Neural progenitor cell (in vitro differentiated cells): ENCODE results near the gene MAPKBP1.

Experiments used
- CTCF ChIP-seq: fragments of 200-600 bp; sonication (generic); IDR thresholded peaks from 2 replicates; pipeline ENCODE4 v1.5.1; 2017; ENCODE audit warnings: antibody characterized with exemption, mild to moderate bottlenecking
- EZH2 ChIP-seq: fragments of 200-600 bp; sonication (generic); IDR thresholded peaks from 2 replicates; pipeline ENCODE4 v1.6.1; 2017; ENCODE audit warnings: antibody characterized with exemption, mild to moderate bottlenecking, moderate library complexity
- EZH2phosphoT487 ChIP-seq: fragments of 200-600 bp; sonication (generic); IDR thresholded peaks from 2 replicates; pipeline ENCODE4 v1.6.1; 2017; ENCODE audit warnings: antibody characterized with exemption

DNA sequence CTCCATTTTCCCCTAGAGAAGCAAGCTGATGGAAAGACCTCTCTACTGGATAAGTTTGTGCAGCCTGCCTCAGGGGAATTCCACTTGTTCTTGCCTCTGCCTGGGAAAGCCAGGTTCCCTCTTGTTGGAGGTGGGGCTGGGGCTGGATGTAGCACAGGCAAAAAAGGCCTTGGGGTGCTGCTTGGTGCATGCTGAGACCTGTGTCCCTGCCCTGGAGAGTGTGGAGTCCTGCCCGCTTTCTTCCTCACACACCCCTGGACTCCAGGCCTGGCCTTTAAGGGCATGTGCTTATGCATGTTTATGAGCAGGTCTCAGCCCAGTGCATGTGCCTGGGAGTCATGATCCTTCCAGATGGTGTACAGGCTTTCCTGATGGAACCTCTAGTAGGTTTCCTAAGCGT lies 30.1 kb downstream of the MAPKBP1 start:
- TF ChIP-seq CTCF (no peak), EZH2phosphoT487 (no peak), EZH2 (no peak)
